ENCODE measurements around the gene CERS1.

- TF ChIP-seq CTCF (conservative IDR thresholded peaks at IDR 0.05; ENCODE audit: low read length) (no peak), EZH2phosphoT487 (IDR thresholded peaks at IDR 0.05; ENCODE audit: borderline replicate concordance) (no peak)
Measured at GRCh38 chr19:18933297-18933696, 37.3 kb upstream of the CERS1 start.
